Hepatocyte (in vitro differentiated cells): ENCODE results near the gene PPIP5K2. TPM values are rescaled to one million over a fixed set of nuclear protein-coding genes. Genes with fewer than 3 reads are reported as not detected.
"Not testable (repeated sequence)": the region's sequence is repeated elsewhere in the genome, so short reads cannot be mapped to it uniquely, and the experiment has no call there.

Experiments used
- DNase-seq: peaks from one replicate; pipeline ENCODE4 v3.0.0-alpha.2; 2016; ENCODE audit warnings: low spot score
- H2AFZ ChIP-seq: fragments of 200-600 bp; sonication (generic); 2 replicates; pipeline ENCODE4 v1.6.0; 2016; ENCODE audit warnings: antibody characterized with exemption, mild to moderate bottlenecking
- H3K27ac ChIP-seq: fragments of 200-600 bp; sonication (generic); 2 replicates; pipeline ENCODE4 v1.5.1; 2016; ENCODE audit warnings: mild to moderate bottlenecking
- H3K27me3 ChIP-seq: fragments of 200-600 bp; sonication (generic); 2 replicates; pipeline ENCODE4 v1.6.1; 2016
- H3K36me3 ChIP-seq: fragments of 200-600 bp; sonication (generic); replicated peaks from 2 replicates; pipeline ENCODE4 v1.5.1; 2016; ENCODE audit warnings: low read depth; ENCODE audit not compliant: insufficient read depth
- H3K4me1 ChIP-seq: fragments of 200-600 bp; sonication (generic); 2 replicates; pipeline ENCODE4 v1.5.1; 2016; ENCODE audit warnings: mild to moderate bottlenecking, moderate library complexity; ENCODE audit not compliant: insufficient read depth
- H3K4me2 ChIP-seq: fragments of 200-600 bp; sonication (generic); 2 replicates; pipeline ENCODE4 v1.6.0; 2016
- H3K4me3 ChIP-seq: fragments of 200-600 bp; sonication (generic); 2 replicates; pipeline ENCODE4 v1.5.1; 2016; ENCODE audit warnings: mild to moderate bottlenecking
- H3K79me2 ChIP-seq: fragments of 200-600 bp; sonication (generic); 2 replicates; pipeline ENCODE4 v1.6.0; 2017; ENCODE audit warnings: mild to moderate bottlenecking
- H3K9me2 ChIP-seq: fragments of 200-600 bp; sonication (generic); replicated peaks from 2 replicates; pipeline ENCODE4 v1.6.0; 2017; ENCODE audit warnings: mild to moderate bottlenecking; ENCODE audit not compliant: insufficient read depth
- H3K9me3 ChIP-seq: fragments of 200-600 bp; sonication (generic); 2 replicates; pipeline ENCODE4 v1.5.1; 2016; ENCODE audit warnings: low read depth, mild to moderate bottlenecking
- H4K20me1 ChIP-seq: fragments of 200-600 bp; sonication (generic); 2 replicates; pipeline ENCODE4 v1.6.0; 2016; ENCODE audit warnings: mild to moderate bottlenecking; ENCODE audit not compliant: insufficient read depth, poor library complexity, severe bottlenecking
- CTCF ChIP-seq: fragments of 200-600 bp; sonication (generic); IDR thresholded peaks from 2 replicates; pipeline ENCODE4 v1.5.1; 2016; ENCODE audit warnings: antibody characterized with exemption, mild to moderate bottlenecking; ENCODE audit not compliant: poor library complexity
- EZH2 ChIP-seq: fragments of 200-600 bp; sonication (generic); IDR thresholded peaks from 2 replicates; pipeline ENCODE4 v1.6.1; 2016; ENCODE audit warnings: antibody characterized with exemption, mild to moderate bottlenecking, borderline replicate concordance
- EZH2phosphoT487 ChIP-seq: fragments of 200-600 bp; sonication (generic); IDR thresholded peaks from one replicate; pipeline ENCODE4 v1.6.1; 2018; ENCODE audit warnings: antibody characterized with exemption, mild to moderate bottlenecking, low read depth, moderate library complexity; ENCODE audit not compliant: unreplicated experiment, severe bottlenecking
- WGBS: methylation state at CpG from one replicate; pipeline ENCODE4 v1.1.6; 2016; ENCODE audit warnings: low lambda C conversion rate; ENCODE audit errors: missing lambda C conversion rate; 5-methylcytosine and 5-hydroxymethylcytosine counted together
- polyA plus RNA-seq: library from polyadenylated mRNA; unstranded; fragments of >200 nt; fragmentation: Nextera tagmentation; extraction: Ambion mirVana; gene quantifications from 2 replicates; pipeline ENCODE4 v1.2.1, GENCODE V29; 2016
- total RNA-seq: library from RNA; depleted of rRNA; stranded (reverse); fragments of >200 nt; gene quantifications from 2 replicates; pipeline ENCODE4 v1.2.3, GENCODE V29; 2014

Gene PPIP5K2
- total RNA-seq (75.0 and 78.0 TPM in 2 replicates), polyA plus RNA-seq (31.3 and 31.4 TPM in 2 replicates)

DNA sequence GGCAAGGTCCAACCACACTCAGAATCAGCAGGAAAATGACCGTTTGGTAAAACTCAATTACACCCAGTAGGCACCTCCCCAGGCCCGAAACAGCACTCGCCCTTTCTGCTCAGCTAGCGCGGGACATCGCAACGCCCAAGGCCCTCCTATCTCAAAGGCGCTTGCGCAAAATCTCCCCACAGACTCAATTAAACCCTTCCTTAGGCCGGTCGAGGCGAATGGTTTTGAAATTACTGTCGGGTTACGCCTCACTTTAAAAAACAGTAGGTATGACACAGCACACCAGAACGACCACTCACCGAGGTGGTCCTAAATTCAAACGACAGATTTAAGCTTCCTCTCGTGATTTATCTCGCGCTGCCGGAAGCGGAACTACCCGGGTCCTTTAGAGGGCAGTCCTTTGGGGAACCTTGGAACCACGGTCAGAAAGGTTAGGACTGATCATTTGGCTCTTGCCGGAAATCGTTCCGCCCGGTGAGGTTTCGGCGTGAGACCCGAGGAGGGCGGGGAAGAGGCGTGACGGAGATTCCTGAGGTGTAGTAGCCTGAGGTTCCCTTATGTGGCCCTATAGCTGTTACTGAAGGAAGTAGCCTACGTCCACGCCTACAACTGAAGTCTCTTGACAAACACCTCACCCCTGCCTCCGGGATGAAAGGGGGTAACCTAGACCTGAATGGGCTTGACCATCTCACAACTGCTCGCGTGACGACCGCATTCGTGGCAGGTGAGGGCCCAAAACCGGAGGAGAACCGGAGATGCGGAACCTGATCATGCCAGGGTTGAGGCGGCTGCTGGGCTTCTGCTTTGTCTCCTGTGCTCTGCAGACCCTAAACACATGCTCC is at the start of gene PPIP5K2, which contains the start of gene GIN1:
Gene PPIP5K2 (plus strand): TSS at position 537 of the 842 bp plus-strand sequence. CDS start 9,289 bp downstream, outside the sequence.
Gene GIN1 (minus strand): TSS at position 374 of the 842 bp plus-strand sequence. CDS start 11,431 bp downstream, outside the sequence.
- 1% methylated on average over 46 of the region's 46 CpGs for WGBS
- Histone ChIP-seq H3K36me3 (no peaks in the 10 kb centered on the region), H3K27ac (peak within 1 kb of the TSS; percentile 96), H3K27me3 (no peaks in the 10 kb centered on the region), H3K9me2 (no peaks in the 10 kb centered on the region), H3K4me3 (peak within 1 kb of the TSS; percentile 47), H2AFZ (peak within 1 kb of the TSS; percentile 67), H4K20me1 (no peaks in the 10 kb centered on the region), H3K4me2 (peak within 1 kb of the TSS; percentile 86), H3K4me1 (peaks cover 6% of the 10 kb centered on the region), H3K9me3 (no peaks in the 10 kb centered on the region), H3K79me2 (peaks cover 80% of the 10 kb centered on the region)
- TF ChIP-seq EZH2 (no peak), CTCF (no peak), EZH2phosphoT487 (no peak)
- peak; percentile 97 for DNase-seq

DNA sequence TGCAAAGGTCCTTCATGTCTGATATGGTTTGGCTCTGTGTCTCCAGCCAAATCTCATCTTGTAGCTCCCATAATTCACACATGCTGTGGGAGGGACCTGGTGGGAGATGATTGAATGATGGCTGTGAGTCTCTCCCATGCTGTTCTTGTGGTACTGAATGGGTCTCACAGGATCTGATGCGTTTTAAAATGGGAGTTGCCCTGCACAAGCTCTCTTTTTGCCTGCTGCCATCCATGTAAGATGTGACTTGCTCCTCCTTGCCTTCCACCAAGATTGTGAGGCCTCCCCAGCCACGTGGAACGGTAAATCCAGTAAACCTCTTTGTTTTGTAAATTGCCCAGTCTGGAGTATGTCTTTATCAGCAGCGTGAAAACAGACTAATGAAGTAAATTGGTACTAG is 46.6 kb upstream of the PPIP5K2 start:
- WGBS: 88% methylated on average over 4 of the region's 4 CpGs
- not testable (repeated sequence) for H3K27me3 ChIP-seq, H3K36me3 ChIP-seq, H3K4me2 ChIP-seq, H3K4me1 ChIP-seq, DNase-seq, H3K9me3 ChIP-seq, H2AFZ ChIP-seq, H3K79me2 ChIP-seq, H4K20me1 ChIP-seq, H3K27ac ChIP-seq, H3K9me2 ChIP-seq, H3K4me3 ChIP-seq

DNA sequence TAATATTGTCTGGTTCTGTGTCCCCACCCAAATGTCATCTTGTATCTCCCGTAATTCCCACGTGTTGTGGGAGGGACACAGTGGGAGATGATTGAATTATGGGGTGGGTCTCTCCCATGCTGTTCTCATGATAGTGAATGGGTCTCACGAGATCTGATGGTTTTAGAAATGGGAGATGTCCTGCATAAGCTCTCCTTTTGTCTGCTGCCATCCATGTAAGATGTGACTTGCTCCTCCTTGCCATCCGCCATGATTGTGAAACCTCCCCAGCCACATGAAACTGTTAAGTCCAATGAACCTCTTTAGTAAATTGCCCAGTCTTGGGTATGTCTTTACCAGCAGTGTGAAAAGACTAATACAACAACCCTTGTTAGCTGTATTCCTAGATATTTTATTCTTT is 44.7 kb upstream of the PPIP5K2 start:
- WGBS: 92% methylated on average over 4 of the region's 4 CpGs
- H2AFZ ChIP-seq: no peak overlapping the region
- H3K79me2 ChIP-seq: no peaks in the 10 kb centered on the region
- no peaks in the 10 kb centered on the region for H3K36me3 ChIP-seq
- no peak overlapping the region for H3K27ac ChIP-seq
- H3K9me3 ChIP-seq: no peaks in the 10 kb centered on the region
- H3K4me2 ChIP-seq: no peak overlapping the region
- no peaks in the 10 kb centered on the region for H3K4me1 ChIP-seq
- no peaks in the 10 kb centered on the region for H3K27me3 ChIP-seq
- H4K20me1 ChIP-seq: no peaks in the 10 kb centered on the region
- H3K4me3 ChIP-seq: no peak overlapping the region
- no peak for TF ChIP-seq CTCF
- TF ChIP-seq EZH2: no peak
- no peak for TF ChIP-seq EZH2phosphoT487
- H3K9me2 ChIP-seq: no peaks in the 10 kb centered on the region
- no peak for DNase-seq

DNA sequence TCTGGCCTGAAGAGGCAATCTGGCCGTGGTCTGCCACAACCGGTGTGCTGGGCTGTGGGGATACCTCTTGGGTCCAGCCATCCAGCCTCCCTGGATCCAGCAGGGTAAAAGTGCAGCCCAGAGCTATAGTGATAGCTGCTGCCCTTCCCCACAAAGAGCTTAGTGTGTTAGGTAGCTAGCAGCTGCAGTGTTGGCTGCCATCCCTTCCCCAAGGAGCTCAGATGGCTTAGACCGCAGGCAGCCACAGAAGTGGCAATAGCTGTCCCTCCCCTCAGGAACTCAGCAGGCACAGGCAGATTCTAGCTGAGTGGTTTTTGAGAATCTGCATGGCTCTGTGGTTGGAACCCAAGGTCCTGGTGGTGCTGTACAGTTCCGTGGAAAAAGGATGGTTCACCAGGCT is 40.3 kb upstream of the PPIP5K2 start:
- no peaks in the 10 kb centered on the region for H3K79me2 ChIP-seq
- no peak overlapping the region for H3K4me2 ChIP-seq
- TF ChIP-seq CTCF: no peak
- no peak for TF ChIP-seq EZH2phosphoT487
- TF ChIP-seq EZH2: no peak
- H3K9me3 ChIP-seq: peaks cover 5% of the 10 kb centered on the region
- H3K4me3 ChIP-seq: no peak overlapping the region
- no peaks in the 10 kb centered on the region for H3K36me3 ChIP-seq
- H4K20me1 ChIP-seq: no peaks in the 10 kb centered on the region
- no peak overlapping the region for H2AFZ ChIP-seq
- DNase-seq: no peak
- no peak overlapping the region for H3K27ac ChIP-seq
- 100% methylated on average over 4 of the region's 4 CpGs for WGBS
- no peaks in the 10 kb centered on the region for H3K27me3 ChIP-seq
- no peaks in the 10 kb centered on the region for H3K9me2 ChIP-seq
- H3K4me1 ChIP-seq: no peaks in the 10 kb centered on the region
